ENCODE results near the gene CDH8.
"Not testable (repeated sequence)": the region's sequence is repeated elsewhere in the genome, so short reads cannot be mapped to it uniquely, and the experiment has no call there.

The CDH8 gene

DNA sequence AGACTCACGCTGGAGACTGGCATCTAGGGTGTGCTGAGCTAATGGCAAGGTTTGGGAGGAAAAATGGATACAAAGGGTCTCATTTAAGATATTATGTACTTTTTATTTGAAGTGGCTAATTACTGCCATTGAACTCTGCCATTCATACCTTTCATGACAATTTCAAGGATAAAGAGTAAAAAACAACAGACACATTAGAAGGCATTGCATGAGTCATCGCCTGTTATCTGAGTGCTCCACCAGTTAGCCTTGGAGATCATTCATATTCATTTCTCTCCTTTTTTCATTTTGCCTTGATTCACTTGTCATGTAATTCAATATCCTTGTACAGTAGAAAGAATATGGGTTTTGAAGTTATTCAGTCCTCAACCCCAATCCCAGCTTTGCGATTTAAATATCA, 109.5 kb downstream of the CDH8 start:
- no peak for DNase-seq

DNA sequence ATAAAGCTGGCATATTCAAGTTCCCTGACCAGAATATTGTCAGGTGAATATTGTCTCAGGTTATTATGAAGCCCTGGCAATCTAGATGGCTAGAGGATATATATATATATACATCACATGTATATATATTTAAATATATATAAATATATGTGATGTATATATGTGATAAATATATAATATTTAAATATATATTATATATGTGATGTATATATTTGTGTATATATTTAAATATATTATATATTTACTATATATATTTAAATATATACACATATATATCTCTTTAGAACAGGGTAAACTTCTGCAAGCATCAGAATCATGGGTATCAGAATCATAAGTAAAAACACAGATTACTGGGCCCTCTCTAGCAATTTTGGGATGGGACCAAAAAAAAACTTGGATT, 112.6 kb downstream of the CDH8 start:
- DNase-seq, result no peak

DNA sequence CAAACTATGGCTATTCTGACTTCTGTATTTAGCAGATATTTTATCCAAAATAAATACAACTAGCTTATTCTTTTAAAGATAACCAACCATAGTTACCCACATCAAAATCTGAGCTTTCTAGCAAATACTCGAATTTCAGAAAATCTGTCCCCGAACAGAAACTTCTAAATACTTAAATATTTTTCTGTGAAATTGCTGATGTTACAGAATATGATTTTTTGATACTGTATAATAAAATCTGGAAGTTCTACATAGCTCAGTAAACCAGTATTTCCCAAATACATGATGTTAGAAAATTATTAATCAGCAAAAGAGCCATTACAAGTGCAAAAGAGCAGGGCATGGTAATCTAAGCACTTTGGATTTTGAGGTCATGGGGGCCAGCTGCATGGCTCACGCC, 114.9 kb downstream of the CDH8 start:
- DNase-seq, result no peak

DNA sequence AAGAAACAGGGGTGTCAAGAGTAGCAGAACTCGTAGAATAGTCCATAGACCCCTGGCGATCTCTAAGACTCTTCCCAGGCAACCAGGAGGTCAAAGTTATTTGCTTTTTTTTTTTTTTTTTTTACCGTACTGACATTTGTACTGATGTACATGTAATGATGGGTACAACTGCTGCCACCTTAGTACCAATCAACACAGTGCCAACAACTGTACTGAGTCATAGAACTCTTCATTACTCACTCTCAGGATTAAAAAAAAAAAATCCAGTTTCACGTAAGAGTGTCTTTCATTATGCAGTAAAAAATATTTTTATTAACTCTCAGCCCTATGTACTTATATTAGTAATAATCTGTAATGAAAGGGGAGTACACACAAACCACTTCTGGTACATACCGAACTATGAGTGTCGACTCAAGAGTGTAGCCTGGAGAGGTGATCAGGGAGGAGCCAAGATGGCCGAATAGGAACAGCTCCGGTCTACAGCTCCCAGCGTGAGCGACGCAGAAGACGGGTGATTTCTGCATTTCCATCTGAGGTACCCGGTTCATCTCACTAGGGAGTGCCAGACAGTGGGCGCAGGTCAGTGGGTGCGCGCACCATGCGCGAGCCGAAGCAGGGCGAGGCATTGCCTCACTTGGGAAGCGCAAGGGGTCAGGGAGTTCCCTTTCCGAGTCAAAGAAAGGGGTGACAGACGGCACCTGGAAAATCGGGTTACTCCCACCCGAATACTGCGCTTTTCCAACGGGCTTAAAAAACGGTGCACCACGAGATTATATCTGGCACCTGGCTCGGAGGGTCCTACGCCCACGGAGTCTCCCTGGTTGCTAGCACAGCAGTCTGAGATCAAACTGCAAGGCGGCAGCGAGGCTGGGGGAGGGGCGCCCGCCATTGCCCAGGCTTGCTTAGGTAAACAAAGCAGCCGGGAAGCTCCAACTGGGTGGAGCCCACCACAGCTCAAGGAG, 118.1 kb downstream of the CDH8 start:
- not testable (repeated sequence) for DNase-seq

DNA sequence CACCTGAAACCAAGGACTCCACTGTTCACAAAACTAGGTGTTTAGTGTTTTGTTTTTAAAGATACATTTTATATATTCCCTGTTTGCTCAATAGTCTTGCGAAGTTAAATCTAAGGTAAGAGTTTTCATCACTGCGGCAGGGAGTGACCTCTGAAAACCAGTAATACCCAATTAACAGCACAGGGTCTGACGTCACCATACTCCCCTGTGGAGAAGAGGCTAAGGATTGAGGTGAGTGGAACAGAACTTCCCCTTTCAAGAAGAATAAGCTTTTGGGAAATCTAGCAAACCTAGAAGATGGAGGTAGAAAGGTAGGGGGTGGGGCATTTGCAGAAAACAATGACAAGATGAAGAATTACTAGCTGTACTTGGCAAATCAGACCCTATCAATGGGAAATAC, 120.7 kb downstream of the CDH8 start:
- DNase-seq, result no peak

DNA sequence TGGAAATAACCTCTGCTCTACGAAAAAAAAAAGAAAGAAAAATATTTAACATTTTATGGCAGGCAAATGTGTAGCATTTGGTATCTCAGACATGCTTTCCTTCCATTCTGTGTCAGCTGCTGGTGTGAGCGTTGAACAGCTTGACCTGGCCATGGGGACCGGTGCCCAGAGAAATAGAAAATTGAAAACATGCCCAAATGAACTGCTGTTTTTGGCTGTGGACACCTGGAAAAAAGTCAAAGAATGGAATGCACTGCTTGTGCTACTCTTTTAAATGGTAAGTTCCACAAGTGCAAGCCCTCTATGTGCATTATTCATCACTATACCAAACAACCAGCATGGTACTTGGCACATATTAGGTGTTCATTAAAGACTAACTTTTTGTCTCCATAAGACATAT, 127.2 kb downstream of the CDH8 start:
- DNase-seq, result no peak

DNA sequence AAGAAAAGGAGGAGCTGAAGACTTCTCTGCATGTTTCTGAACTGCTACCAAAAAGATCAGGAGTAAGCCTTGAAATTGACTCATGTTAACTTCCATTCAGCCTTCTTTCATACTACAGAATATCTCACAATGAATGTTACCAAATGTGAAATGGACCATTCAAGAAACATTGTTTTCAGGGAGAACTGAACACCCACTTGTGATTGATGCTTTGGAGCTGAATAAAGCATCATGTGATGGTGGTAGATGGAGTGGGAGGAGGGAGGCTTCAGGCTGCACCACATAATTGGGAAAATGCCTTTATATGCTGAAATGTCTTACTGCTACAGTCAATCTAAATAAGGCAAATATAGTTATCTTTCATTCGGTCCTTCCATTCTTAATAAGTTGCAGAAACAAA, 127.8 kb downstream of the CDH8 start:
- DNase-seq, result no peak

DNA sequence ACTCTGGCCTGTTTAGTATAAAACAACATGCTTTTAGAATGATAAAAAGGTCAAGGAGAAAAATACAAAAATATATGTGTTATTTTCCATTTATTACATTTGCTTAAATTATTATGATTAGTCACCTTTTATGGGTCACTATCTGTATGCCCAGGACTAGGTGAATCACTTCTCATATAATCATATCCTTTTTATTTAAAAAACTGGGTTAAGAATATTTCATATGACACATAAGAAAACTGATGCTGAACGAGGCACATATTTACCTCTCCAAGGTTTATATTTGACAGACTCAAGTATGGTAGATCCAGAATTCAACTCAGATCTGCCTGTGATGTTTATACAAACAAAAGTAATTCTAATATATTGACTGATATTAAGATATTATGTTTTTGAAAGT, 134.5 kb downstream of the CDH8 start:
- no peak for DNase-seq

DNA sequence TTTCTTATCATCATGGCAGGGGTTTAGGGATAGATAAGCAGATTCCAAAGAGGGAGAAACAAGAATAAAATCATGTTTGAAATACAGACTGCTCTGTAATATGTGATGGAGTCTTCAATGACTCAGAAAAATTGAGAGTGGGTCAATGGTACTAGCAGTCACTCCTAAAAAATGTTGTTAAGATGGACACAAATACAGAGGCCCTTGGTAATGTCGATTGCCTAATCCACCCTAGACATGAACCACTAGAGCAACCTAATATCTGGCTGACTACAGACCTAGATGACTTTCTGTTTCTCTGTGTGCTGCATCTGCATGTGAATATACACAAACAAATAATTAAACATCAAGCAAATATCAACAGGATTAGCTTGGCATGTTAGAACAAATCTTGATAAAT, 135.8 kb downstream of the CDH8 start:
- no peak for DNase-seq

DNA sequence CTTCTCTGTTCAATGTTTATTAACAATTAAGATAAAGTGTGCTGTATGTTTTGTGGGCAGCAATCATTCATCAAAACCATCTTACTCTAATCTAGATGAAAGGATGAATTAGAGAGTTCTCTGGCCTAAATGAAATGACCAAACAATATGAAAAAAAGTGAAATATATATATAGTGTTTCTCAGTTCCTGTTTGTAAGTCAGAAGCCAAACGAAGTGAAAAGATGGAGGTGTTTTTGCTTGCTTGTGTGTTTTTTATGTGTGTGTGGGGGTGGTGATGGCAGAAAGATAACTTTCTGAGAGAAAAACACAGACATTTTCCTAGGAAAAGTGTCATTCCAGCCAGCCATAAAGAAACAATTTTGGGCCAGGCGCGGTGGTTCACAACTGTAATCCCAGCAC, 138.6 kb downstream of the CDH8 start:
- DNase-seq, result no peak

DNA sequence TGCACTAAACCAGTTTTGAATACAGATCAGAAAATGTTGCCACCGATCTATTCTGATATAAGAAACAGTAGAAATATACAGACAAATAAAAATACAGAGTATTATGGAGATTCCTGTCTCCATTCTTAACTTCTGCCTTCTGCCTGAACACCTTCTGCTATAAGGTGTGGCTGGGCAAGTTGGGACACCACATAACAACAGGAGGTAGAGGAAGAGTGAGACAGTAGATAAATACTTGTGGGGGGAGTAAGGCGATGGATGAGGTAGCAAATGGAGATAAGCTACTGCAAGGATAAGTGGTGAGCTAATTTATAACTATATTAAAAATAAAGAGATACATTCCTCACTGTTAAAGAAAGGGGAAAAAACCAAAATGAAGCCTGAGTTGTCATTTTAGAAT, 143.7 kb downstream of the CDH8 start:
- DNase-seq, result no peak

DNA sequence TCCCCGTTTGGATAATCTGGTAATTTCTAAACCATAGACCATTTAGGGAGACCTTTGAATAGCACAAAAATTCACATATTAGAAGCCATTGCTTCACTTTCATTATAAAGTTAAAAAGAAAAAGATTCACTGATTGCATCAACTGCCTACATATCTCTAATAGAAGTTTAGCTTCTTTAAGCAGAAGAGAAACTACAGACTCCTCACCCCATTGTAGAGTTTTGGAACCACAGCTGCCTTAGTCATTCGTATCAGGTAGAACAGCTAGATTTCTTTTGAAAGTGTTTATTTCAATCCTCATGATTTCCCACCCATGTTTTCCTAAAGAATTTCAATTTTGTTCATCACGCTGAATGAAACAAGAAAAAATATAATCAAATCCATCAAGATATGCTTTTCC, 144.8 kb downstream of the CDH8 start:
- DNase-seq, result no peak

DNA sequence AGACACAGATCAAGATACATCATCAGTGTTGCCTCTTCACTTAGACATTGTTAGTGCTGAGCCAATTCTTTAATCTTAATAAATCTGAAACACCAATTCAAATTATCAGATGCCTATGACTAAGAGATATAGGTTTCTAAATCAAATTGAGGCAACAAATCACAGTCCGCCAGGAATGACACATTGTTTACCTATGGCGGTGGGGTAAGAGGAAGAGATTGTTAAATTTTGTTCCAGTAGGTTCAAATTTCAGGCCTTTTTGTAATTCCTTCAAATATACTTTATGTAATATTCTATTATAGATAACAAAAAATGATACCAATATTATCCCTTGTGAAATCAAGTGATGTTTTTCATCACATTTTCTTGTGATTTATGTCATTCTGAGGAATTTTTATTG, 145.9 kb downstream of the CDH8 start:
- no peak for DNase-seq

DNA sequence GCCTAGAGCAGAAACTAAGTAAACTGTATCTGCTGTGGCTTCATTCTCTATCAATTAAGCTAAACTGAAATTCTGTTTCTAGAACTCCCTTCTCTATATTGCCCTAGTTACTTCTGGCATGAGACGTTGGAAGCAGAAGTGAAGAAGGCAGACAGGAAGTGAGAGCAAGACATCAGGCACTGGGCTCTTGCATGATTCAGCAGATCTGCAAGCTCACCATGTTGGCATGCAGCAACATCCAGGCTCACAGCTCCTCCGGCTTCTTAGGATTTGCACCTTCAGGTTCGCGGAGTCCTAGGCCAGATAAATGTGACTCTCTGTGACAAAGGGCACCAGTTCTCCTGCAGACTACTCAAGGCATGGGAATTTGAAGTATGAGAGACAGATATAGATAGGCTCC, 148.3 kb downstream of the CDH8 start:
- DNase-seq, result no peak

DNA sequence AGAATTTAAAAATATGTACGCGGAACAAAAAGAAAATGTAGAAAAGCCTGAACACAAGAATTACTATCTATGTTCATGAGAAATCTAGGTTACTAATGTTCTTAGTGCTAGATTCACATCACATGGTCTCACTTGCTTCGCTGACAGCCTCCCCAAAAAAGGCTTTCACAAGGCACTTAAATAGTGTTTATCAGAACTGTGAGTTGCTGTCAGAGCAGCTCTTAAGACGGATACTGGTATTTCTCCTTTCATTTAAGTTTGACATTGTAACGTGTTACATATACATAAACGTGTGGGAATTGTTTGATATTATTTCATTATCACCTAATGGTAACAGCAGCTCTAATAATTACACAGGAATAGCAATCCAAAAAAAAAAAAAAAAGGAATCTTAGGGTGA, 150.9 kb downstream of the CDH8 start:
- DNase-seq, result no peak

DNA sequence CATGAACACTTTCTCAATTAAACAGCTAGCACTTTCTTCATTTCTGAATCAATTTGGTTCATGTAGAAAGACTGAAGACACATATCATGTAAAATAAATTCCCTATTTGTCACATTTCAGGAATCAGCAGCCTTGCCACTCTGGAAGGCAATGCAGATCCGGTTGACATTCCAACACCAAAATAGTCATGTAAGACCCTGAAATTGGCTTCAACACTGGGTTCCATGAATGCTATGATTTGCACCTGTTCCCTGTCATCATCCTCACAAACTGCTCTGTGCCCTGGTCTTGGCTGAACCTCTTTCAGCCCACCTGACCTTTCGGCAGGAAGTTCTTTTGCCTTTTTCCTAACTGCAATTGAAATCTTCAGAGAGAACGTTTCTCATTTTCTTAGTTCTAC, 156.9 kb downstream of the CDH8 start:
- DNase-seq, result no peak

DNA sequence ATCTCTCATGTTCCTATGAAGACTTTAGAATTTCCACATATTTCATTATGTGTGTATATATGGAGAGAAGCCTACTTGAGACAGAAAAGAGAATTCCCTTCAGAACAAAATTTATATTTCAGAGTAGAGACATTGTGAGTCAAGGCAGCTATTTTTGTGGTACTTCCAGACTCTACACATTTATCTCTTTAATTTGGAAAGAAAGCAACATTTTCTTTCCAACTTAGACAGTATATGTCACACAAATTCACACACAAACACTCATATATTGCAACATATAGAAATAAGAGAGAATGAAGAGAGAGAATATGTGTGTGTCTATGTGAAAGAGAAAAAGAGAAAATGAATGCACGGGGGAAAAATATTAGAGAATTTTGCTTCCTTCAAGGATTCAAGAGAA, 158.8 kb downstream of the CDH8 start:
- DNase-seq, result no peak

DNA sequence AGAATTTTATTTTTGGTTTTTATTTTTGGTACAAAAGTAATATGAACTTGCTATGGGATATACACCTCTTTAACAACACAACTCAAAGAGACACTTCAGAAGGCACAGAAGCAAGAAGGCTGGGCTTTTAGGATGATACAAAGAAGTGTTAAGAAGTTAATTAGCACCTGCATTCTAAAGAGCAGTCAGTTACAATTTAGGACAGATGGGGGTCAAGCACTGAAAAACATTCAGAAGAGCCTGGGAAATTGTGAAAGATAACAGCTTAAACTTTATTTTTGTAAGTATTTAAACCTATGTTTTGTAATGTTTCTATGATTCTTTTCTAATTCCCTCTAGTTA, 163.5 kb downstream of the CDH8 start:
- no peak for DNase-seq

DNA sequence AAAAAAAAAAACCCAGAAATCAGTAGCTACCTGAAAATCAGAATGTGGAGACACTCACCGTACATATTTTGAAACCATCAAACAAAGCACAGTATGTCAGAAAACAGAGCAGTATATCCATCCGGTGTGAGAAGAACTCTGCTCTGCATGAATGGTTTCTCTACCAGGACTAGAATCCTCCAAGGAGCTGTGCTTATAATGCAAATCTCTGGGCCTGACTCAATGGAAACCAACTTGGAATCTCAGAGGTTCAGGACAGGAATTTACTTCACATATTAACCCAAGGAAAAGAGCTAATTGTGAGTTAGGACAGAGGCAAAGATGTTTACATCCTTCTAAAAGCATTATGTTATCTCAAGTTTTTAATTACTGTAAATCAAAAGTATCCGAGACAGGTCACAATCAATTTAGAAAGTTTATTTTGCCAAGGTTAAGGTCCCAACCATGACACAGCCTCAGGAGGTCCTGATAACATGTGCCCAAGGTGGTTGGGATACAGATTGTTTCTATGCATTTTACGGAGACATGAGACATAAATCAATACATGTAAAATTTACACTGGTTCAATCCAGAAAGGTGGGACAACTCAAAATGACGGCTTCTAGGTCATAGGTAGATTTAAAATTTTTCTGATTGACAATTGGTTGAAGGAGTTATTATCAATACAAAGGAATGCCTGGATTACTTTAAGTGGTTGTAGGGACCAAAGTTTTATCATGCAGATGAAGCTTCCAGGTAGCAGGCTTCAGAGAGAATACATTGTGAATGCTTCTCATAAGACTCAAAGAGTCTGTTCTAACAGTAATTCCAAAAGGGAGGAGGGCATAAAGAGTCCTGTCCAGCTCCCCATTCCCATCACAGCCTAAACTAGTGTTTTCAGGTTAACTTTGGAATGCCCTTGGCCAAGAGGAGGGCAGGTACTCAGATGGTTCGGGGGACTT, 164.1 kb downstream of the CDH8 start:
- no peak for DNase-seq

DNA sequence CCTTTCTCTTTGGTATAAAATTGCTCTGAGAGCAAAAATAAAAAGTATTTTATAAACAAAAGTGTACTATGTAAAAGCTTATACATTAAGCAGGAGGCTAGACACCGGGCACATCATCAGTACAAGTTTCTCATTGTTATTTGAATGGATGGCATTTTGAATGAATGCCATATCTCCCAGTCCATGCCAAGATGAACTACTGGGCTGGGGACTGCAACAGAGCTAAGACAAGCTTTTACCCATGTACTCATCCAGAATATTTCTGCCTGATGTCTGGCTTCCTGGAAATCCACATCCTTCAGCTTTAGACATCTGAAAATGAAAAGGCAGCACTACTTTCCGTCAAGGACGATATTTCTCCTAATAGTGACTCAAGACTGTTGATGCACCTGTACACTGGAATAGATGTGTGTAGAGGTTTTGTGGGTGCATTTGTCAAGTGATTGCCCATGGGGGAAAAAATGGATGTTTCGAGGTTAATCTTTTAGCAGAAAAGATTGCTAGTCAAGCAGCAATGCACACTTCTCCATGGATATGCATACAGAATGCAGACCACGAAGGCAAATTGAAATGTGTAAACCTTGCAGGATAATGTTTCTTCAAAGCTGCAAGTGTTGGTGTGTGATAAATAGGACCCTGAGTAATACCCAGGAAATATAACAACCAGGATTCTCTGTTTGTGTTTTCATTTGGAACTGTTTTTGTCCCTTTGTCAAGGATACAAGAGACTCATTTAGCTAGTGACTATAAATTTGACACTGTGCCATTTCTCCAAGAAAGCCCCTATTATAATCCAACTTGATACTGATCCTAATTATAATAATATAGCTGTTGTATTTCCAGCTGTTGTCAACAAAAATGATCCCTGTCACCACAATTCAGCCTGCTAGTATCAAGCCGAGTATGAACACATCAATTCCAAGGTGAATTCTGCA, 173.8 kb downstream of the CDH8 start:
- DNase-seq, result no peak

DNA sequence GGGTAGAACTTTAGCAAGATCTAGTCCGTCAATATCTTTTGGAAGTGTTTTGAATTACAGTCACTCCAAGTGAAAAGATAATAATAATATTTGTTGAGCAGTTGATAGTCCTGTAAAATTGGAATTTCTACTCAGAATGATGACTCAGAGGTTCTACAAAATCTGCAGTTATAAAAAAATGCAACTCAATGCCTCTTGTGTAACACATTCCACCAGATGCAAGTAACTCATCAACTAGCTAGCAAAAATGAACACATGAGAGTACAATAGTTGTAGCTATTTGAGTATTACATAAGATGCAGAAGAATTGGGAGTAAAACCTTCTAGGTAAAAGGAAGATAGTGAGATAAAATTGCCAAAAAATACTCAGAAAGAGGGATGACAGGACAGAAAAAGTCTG, 177.2 kb downstream of the CDH8 start:
- no peak for DNase-seq

DNA sequence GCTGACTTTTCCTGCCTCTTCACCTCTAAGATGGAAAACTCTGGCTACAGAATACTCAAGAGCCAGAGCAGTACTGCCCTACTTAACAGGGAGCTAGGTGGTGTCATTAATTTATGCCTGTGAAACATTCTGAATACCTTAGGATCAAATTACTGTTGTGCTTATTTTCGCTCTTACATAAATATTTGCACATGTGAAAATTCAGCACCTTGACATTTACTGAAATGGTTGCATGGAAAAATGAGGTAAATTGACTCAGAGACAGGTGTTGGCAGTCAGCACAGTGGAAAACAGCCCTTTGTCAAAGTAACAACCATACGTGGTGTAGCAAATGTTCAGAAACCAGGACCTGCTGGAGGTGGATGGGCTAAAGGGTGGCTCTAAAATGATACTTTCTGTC, 193.6 kb downstream of the CDH8 start:
- no peak for DNase-seq

DNA sequence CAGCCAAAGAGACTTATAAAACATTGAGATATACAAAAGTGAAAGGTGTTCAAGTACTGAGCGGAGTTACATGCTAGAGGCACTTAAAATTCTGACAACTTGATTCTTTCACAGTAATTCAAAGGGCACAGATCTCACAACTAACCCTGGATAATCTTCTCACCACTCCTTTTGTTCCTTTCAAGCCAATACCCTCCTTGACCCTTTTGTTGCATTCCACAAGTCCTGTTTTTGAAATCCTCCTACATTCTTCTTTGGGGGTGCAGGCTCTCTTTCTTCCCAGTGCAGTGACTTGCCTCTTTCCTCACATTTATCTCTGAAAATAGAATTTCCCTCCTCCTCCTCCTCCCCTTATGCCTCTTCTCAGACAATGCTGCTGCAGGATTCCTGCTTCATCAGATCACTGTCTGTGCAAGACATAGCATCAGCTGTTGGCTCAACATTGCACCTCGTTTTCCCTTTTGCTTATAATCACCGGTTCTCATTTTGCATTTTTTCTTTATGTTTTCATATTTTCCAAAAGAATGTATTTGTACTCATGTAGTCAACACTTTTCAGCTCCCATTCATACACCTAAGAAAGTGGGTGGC, 199.3 kb downstream of the CDH8 start:
- DNase-seq, result no peak
